GM19455 (cell line): ENCODE measurements around the gene HES5.
"Not testable (repeated sequence)": the region's sequence is repeated elsewhere in the genome, so short reads cannot be mapped to it uniquely, and the experiment has no call there.

ENCODE experiments used
- ATAC-seq: cut with Tn5 transposase; IDR thresholded peaks from one replicate; pipeline ENCODE4 v1.9.1; 2021; ENCODE audit not compliant: unreplicated experiment

HES5 gene

DNA sequence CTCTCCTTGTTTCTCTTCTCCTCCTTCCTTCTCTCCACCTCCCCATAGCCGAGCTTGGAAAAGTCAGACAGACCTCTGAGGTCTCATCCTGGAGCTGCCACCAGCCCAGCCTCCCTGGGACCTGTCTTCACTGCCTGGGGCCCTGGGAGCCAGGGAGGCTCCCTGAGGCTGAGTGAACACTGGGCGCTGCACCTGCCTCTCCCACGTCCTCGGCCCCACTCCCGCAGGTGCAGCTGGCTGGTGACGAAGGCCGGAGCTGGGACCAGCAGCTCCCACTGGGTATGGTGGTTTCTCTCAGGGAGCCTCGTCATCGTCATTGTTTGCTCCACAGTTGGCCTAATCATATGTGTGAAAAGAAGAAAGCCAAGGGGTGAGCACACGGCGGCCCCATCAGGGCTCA lies 31.4 kb upstream of the HES5 start:
- ATAC-seq: no peak

- no peak for ATAC-seq
Measured at GRCh38 chr1:2560299-2561073, 30.4 kb upstream of the HES5 start.

DNA sequence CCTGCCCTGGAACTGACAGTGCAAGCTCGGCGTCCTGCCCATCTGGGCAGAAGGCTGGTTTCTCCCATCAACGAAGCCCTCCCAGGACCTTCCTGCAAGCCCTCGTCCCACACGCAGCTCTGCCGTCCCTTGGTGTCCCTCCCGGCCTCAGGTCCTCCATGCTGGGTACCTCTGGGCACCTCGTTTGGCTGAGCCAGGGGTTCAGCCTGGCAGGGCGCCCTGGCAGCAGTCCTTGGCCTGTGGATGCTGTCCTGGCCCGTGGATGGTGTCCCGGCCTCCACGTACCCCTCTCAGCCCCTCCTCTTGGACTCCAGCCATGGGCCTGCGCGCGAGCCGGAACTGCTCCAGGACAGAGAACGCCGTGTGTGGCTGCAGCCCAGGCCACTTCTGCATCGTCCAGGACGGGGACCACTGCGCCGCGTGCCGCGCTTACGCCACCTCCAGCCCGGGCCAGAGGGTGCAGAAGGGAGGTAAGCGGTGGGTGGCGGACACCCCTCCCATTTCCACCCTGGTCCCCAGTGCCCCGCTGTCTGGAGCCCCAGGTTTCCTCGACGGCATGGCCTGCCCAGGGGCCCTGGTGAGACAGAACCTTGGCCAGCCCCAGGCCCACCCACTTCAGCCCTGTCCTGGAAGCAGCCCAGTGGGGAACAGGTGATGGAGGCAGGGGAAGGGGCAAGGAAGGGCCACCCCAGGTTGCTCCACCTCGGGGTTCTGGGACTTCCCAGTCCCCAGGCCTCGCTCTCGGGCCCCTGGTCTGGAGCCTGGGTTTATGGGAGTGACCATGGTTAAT lies 29.6 kb upstream of the HES5 start:
- no peak for ATAC-seq

DNA sequence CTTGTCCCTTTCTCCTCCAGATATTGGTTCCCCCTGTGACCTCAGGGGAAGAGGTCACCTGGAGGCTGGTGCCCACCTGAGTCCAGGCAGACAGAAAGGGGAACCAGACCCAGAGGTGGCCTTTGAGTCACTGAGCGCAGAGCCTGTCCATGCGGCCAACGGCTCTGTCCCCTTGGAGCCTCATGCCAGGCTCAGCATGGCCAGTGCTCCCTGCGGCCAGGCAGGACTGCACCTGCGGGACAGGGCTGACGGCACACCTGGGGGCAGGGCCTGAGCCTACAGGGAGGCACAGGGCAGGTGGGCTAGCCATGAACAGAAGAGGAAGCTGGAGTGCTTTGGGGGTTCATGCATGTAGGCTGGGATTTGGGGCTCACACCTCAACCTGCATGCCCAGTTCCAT lies 28.8 kb upstream of the HES5 start:
- ATAC-seq: no peak

DNA sequence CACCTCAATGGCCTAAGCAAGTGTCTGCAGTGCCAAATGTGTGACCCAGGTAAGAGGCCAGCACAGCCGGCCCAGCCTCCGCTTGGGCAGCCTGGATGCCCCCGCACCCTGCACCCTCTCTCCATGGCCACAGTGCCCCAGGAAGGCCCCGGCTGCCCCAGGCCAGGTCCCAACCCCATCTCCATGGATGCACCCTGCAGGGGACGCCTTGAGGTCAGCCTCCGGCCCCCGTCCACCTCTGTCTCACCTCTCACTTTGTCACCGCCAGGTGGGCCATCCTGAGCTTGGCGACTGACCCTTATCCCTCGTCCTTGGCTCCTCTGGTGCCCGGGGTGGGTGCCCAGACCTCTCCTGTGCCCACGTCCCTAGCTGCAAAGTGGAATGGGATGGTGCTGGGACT lies 28.4 kb upstream of the HES5 start:
- no peak for ATAC-seq

GRCh38 chr1:2557482-2558400 lies 27.7 kb upstream of the HES5 start:
- no peak for ATAC-seq

GRCh38 chr1:2556678-2557481 lies 26.8 kb upstream of the HES5 start:
- ATAC-seq: peak; percentile 30

DNA sequence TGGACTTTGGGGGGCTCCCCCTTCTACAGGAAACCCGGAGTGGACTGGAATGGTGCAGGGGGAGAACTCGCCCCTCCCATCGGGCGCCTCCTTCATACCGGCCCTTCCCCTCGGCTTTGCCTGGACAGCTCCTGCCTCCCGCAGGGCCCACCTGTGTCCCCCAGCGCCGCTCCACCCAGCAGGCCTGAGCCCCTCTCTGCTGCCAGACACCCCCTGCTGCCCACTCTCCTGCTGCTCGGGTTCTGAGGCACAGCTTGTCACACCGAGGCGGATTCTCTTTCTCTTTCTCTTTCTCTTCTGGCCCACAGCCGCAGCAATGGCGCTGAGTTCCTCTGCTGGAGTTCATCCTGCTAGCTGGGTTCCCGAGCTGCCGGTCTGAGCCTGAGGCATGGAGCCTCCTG lies 26.2 kb upstream of the HES5 start, which contains the start of gene TNFRSF14:
Gene TNFRSF14, plus strand, starts transcription at position 95 of the 401 bp plus-strand sequence. Its CDS starts 294 bp downstream, at position 389.
- peak; percentile 48 for ATAC-seq

GRCh38 chr1:2555634-2556276 lies 25.7 kb upstream of the HES5 start:
- peak; percentile 28 for ATAC-seq

GRCh38 chr1:2554621-2555387 lies 24.7 kb upstream of the HES5 start:
- ATAC-seq: no peak

DNA sequence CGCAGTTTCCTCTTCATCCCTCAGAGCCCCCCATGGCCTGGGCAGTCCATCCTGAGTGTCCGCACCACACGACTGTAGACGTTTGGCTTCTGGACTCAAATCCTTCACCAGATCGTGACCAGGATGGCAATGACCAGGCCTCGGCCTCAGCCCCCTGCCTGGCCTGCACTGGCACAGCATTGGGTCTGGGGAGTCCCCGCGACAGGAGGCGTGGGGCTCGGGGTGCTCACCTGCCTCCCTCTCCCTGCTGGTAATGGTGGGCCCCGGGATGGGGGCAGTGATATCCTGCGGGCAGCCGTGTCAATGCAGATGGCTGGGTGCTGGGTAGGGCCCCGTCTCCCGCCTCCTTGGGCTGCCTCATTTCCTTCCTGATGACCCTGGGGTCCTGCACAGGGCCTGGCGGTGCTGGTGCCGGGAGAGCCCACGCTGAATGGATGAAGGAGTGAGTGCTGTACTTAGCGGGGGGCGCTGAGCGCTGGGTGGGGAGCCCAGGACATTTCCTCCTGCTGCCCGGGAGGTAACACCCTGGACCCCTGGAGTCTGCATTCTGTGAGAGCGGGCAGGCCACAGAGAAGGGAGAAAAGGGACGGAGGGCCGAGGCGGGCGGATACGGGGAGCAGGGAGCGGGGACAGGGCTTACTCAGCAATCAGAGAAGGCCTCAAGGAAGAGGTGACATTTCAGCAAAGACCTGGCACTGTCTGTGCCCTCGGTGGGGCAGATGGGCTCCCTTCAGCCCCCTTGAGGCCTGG lies 24.0 kb upstream of the HES5 start:
- ATAC-seq: no peak

GRCh38 chr1:2553076-2553475 lies 23.0 kb upstream of the HES5 start:
- ATAC-seq: not testable (repeated sequence)

- no peak for ATAC-seq
Measured at GRCh38 chr1:2552189-2552588, 22.1 kb upstream of the HES5 start.

GRCh38 chr1:2551544-2551943 lies 21.5 kb upstream of the HES5 start:
- not testable (repeated sequence) for ATAC-seq

DNA sequence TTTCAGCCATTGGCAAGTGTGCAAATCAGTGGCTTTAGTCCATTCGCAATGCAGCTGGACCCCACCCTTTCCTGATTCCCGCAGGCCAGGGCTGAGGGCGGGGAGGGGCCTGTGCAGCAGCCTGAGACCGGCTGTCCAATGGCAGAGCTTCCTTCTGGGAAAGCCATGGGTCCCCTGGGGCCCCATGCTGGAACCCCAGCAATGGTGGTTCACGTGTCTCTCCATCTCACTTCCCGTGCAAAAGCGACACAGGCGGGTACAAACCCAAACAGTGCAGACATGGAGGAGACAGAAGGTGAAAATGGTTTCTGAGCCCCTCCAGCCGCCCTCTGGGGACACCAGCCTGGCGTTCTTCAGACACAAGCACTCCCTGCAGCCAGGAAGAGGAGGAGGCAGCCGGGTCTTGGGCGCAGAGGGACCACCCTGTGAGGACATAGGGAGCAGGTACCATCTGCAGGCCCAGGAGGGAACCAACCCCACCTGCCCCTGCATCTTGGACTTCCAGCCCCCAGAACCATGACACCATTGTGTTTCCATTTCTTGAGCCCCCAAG lies 20.3 kb upstream of the HES5 start:
- ATAC-seq: not testable (repeated sequence)

DNA sequence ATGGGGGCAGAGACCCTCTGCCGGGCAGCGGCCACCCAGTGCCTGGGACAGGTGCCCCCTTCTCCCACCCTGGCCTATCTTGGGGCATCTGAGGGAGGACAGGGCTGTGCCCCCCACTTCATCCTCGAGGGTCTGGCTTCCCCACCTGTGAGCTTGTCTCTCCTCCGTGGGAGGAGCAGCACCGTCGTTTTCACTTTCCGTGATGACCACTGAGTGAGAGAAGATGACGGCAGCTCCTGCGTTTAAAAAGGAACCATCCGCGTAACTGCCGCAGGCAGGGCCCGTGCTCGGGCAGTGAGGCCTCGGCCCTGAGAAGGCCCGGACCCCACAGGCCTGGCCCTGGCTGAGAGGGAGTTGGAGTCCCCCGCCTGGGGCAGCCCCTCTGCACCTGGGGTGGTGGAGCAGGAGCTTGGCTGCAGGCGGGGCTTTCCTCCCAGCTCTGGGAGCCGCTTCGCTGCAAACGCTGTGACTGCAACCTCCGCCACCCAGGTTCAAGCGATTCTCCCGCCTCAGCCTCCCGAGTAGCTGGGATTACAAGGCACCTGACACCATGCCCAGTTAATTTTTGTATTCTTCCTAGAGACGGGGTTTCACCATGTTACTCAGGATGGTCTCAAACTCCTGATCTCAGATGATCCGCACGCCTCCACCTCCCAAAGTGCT lies 19.4 kb upstream of the HES5 start:
- ATAC-seq: not testable (repeated sequence)

- no peak for ATAC-seq
Measured at GRCh38 chr1:2548068-2548589, 18.1 kb upstream of the HES5 start.
